Measurements from ENCODE around the gene AFAP1. TPM values are rescaled to one million over a fixed set of nuclear protein-coding genes. Genes with fewer than 3 reads are reported as not detected.

Gene AFAP1
- total RNA-seq, 1 donor from 2014 or later = 55.4 TPM

GRCh38 chr4:7917669-7918068 lies 22.0 kb downstream of the AFAP1 start:
- DNase-seq (ENCODE audit: low read depth, low spot score) = no peak

- no peak for DNase-seq (ENCODE audit: low read depth, low spot score)
These were observed 23.8 kb downstream of the AFAP1 start for GRCh38 chr4:7915875-7916242.

- no peak for DNase-seq (ENCODE audit: low read depth, low spot score)
These were observed 26.8 kb downstream of the AFAP1 start for GRCh38 chr4:7912826-7913225.

- no peak for DNase-seq (ENCODE audit: low read depth, low spot score)
These were observed 28.6 kb downstream of the AFAP1 start for GRCh38 chr4:7910952-7911578.

- no peak for DNase-seq (ENCODE audit: low read depth, low spot score)
These were observed 29.3 kb downstream of the AFAP1 start for GRCh38 chr4:7910263-7910896.

- no peak for DNase-seq (ENCODE audit: low read depth, low spot score)
These were observed 30.0 kb downstream of the AFAP1 start for GRCh38 chr4:7909463-7910262.

- no peak for DNase-seq (ENCODE audit: low read depth, low spot score)
These were observed 31.0 kb downstream of the AFAP1 start for GRCh38 chr4:7908668-7909067.

- DNase-seq (ENCODE audit: low read depth, low spot score) = no peak
These were observed 32.5 kb downstream of the AFAP1 start for GRCh38 chr4:7907142-7907541.

GRCh38 chr4:7906171-7906701 lies 33.4 kb downstream of the AFAP1 start:
- DNase-seq (ENCODE audit: low read depth, low spot score) = no peak

GRCh38 chr4:7904952-7905915 lies 34.4 kb downstream of the AFAP1 start:
- DNase-seq (ENCODE audit: low read depth, low spot score) = no peak

GRCh38 chr4:7903791-7904516 lies 35.7 kb downstream of the AFAP1 start:
- DNase-seq (ENCODE audit: low read depth, low spot score) = peak; percentile 78

- DNase-seq (ENCODE audit: low read depth, low spot score) = no peak
These were observed 36.8 kb downstream of the AFAP1 start for GRCh38 chr4:7902826-7903225.

- no peak for DNase-seq (ENCODE audit: low read depth, low spot score)
These were observed 37.5 kb downstream of the AFAP1 start for GRCh38 chr4:7902101-7902553.

GRCh38 chr4:7901311-7901885 lies 38.3 kb downstream of the AFAP1 start:
- no peak for DNase-seq (ENCODE audit: low read depth, low spot score)

GRCh38 chr4:7900334-7900909 lies 39.2 kb downstream of the AFAP1 start:
- DNase-seq (ENCODE audit: low read depth, low spot score) = no peak

GRCh38 chr4:7899184-7899869 lies 40.3 kb downstream of the AFAP1 start:
- DNase-seq (ENCODE audit: low read depth, low spot score) = no peak

- no peak for DNase-seq (ENCODE audit: low read depth, low spot score)
These were observed 41.3 kb downstream of the AFAP1 start for GRCh38 chr4:7898385-7898784.

GRCh38 chr4:7897811-7898210 lies 41.9 kb downstream of the AFAP1 start:
- DNase-seq (ENCODE audit: low read depth, low spot score) = no peak

GRCh38 chr4:7894677-7895181 lies 44.9 kb downstream of the AFAP1 start:
- no peak for DNase-seq (ENCODE audit: low read depth, low spot score)

All from pulmonary artery endothelial cell (primary cell).